GM12874 (cell line): ENCODE data around the gene BLOC1S2.

Experiments used
- TF ChIP-seq, protein P1 (sequence below): IDR thresholded peaks from 2 replicates; pipeline ENCODE4 v1.5.1; 2011; ENCODE audit warnings: low read depth, mild to moderate bottlenecking, control low read depth, low read length, moderate library complexity; ENCODE audit not compliant: insufficient read depth

Gene BLOC1S2

DNA sequence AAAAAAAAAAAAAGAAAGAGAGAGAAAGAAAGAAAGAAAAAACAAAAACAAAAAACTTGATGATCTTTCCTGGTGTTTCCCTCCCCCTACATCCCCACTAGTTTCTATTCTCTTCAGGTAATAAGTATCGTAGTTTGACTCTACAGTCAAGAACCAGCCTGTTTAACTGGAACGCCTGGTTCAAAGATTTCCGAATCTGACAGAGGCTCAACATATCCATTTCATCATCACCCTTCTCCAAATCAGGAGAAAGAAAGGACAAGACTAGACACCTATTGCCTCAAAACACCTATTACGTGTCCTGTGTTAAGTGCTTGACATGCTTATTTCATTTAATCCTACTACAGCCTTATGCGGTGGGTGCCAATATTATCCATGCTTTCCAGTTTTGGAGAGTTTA, 20.4 kb upstream of the BLOC1S2 start:
- TF ChIP-seq, protein P1, sequence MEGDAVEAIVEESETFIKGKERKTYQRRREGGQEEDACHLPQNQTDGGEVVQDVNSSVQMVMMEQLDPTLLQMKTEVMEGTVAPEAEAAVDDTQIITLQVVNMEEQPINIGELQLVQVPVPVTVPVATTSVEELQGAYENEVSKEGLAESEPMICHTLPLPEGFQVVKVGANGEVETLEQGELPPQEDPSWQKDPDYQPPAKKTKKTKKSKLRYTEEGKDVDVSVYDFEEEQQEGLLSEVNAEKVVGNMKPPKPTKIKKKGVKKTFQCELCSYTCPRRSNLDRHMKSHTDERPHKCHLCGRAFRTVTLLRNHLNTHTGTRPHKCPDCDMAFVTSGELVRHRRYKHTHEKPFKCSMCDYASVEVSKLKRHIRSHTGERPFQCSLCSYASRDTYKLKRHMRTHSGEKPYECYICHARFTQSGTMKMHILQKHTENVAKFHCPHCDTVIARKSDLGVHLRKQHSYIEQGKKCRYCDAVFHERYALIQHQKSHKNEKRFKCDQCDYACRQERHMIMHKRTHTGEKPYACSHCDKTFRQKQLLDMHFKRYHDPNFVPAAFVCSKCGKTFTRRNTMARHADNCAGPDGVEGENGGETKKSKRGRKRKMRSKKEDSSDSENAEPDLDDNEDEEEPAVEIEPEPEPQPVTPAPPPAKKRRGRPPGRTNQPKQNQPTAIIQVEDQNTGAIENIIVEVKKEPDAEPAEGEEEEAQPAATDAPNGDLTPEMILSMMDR, result no peak

DNA sequence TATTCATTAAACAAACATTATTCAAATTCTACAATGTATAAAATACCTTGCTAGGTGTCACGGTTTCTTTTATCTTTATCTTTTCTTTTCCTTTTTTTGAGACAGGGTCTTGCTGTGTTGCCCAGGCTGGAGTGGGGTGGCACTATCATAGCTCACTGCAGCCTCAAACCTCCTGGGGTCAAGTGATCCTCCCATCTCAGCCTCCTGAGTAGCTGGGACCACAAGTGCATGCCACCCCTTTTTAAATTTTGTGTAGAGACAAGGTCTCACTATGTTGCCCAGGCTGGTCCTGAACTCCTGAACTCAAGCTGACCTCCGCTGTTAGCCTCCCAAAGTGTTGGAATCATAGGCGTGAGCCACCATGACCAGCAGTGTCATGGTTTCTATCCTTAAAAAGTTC, 17.9 kb upstream of the BLOC1S2 start:
- TF ChIP-seq, protein P1, result no peak

DNA sequence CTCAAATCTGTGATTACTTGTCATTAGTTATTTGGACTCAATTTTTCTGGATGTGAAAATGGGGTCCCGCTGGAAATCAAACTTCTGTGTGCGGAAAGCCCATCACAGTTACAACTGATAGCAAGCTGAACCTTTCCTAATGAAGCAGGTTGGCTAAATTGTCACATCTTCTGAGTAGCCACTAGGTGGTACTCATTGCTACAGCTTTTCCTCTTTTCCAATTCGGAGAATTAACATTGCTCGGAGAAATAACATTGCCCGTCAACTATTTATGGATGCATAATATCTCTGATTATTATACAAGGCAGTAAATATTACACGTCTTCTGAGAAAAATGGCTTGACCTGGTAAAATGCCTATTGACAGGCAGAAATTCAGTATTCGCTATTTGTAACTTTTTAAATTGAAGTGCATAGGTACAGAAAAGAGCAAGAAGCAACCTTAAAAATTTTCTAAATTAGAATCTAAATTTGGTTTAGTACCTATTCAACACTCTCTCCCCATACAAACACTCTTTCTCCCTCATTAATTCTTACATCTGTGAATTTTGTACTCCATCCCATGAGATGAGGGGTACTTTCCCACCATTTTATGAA, 17.3 kb upstream of the BLOC1S2 start:
- TF ChIP-seq, protein P1, result peak; percentile 49; the same call in 1 of the 2 replicates

DNA sequence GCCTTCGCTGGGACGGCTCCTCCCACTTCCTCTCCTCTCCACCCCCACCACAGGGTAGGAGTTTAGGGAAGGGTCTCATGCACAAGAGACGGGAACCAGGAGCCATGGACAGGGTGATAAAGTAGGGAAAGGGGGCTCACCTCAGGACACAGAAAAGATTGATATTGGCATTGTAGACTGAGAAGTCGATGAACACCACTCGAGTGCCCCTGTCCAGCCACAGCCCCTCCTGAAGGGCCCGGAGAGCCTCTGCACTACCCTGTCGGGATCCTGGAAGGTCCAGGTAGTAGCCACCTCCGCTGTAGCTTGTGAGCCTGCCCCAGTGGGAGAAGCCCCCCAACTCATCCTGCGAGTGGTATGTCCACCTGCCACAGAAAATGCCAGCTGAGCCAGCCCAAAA, 10.8 kb upstream of the BLOC1S2 start:
- TF ChIP-seq, protein P1, result no peak

DNA sequence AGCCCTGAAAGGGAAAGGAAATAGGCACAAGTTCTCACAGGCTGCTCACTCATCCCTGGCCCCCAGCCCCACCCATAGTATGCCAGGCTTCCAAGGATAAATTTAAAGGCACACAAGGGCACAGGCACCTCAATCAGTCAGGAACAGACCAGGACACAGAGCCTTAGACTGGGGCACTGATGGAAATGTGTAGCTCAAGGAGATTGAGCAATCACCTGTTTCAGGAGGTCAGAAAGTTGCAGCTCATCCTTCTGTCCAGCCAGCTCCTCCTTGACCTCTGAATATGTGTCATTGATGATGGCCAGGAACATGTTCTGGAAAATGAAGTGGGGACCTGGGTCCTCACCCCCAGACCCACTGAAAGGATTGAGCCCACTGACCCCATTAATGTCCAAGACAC, 6.6 kb upstream of the BLOC1S2 start:
- TF ChIP-seq, protein P1, result no peak

DNA sequence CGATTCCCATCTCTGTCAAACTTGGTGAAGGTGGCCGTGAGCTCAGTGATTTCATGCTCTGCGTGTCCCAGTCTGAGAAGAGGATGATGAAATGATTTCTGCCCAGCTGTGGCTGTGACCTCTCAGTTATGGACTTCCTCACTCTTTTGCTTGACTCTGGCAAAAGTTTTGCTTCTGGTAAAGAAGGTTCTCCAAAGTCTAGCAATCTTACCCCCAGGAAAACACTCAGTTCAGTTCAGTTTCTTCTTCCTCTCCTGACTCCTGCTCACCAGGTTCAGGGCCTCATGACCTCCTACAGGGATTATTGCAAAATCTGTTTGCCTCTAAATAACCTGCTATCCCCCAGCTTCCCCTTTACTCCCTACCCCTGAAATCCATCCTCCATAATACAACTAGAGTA, 4.9 kb upstream of the BLOC1S2 start:
- TF ChIP-seq, protein P1, result no peak

DNA sequence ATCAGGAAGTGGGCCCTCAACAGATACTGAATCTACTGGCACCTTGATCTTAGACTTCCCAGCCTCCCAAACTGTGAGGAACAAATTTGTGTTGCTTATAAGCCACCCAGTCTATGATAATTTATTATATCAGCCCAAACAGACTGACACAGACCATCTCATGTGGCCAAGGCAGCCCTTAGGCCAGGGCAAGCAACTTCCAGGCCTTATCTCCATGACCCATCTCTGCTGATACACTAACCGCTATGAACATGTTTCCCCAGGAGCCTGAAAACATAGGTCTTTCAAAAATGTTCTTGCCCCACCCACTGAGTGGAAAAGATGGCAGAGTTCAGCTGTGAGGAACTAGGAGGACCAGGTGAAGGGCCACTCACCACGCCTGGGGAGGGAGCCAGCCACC, 3.2 kb upstream of the BLOC1S2 start:
- TF ChIP-seq, protein P1, result no peak
